Stimulated activated CD4-positive, alpha-beta T cell treated with anti-CD3 and anti-CD28 coated beads, Interleukin-4, amount 100 ng/mL, for 24 hours (primary cell): ENCODE measurements around the gene DESI1.
A peak's percentile ranks its signal among the peaks of the same experiment; 100 is the strongest.
"Not testable (repeated sequence)": the region's sequence is repeated elsewhere in the genome, so short reads cannot be mapped to it uniquely, and the experiment has no call there.

Experiments
- DNase-seq: peaks from one replicate; pipeline ENCODE4 v3.0.0-alpha.2; 2020

DESI1 gene

DNA sequence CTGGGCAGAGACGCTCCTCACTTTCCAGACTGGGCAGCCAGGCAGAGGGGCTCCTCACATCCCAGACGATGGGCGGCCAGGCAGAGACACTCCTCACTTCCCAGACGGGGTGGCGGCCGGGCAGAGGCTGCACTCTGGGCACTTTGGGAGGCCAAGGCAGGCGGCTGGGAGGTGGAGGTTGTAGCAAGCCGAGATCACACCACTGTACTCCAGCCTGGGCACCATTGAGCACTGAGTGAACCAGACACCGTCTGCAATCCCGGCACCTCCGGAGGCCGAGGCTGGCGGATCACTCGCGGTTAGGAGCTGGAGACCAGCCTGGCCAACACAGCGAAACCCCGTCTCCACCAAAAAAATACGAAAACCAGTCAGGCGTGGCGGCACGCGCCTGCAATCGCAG is 10.8 kb upstream of the DESI1 start:
- not testable (repeated sequence) for DNase-seq

DNA sequence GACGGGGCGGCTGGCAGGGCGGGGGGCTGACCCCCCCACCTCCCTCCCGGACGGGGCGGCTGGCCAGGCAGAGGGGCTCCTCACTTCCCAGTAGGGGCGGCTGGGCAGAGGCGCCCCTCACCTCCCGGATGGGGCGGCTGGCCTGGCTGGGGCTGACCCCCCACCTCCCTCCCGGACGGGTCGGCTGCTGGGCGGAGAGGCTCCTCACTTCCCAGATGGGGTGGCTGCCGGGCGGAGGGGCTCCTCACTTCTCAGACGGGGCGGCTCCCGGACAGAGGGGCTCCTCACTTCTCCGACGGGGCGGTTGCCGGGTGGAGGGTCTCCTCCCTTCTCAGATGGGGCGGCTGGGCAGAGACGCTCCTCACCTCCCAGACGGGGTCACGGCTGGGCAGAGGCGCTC is 10.3 kb upstream of the DESI1 start:
- DNase-seq: not testable (repeated sequence)

DNA sequence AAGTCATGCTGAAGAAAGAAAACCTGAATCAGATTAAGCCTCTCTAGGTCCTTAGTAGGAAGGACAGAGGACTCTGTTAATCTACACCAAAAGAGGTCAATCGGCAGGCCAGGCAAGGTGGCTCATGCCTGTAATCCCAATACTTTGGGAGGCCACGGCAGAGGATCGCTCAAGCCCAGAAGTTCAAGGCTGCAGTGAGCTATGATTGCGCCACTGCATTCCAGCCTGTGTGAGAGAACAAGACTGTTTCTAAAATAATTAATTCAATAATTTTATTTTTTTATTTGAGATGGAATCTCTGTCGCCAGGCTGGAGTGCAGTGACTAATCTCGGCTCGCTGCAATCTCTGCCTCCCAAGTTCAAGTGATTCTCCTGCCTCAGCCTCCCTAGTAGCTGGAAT is 4.7 kb upstream of the DESI1 start:
- no peak for DNase-seq

DNA sequence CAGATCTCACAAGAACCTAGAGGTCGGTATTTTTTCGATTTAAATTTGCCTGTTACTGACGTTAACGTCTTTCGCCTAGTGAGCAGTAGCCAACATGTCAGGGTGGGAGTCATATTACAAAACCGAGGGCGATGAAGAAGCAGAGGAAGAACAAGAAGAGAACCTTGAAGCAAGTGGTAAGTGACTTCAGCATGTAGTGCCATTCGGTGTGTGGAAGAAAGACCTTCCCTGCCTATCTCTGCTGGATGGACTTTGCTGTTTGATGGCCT is 1.0 kb upstream of the DESI1 start:
- no peak for DNase-seq

DNA sequence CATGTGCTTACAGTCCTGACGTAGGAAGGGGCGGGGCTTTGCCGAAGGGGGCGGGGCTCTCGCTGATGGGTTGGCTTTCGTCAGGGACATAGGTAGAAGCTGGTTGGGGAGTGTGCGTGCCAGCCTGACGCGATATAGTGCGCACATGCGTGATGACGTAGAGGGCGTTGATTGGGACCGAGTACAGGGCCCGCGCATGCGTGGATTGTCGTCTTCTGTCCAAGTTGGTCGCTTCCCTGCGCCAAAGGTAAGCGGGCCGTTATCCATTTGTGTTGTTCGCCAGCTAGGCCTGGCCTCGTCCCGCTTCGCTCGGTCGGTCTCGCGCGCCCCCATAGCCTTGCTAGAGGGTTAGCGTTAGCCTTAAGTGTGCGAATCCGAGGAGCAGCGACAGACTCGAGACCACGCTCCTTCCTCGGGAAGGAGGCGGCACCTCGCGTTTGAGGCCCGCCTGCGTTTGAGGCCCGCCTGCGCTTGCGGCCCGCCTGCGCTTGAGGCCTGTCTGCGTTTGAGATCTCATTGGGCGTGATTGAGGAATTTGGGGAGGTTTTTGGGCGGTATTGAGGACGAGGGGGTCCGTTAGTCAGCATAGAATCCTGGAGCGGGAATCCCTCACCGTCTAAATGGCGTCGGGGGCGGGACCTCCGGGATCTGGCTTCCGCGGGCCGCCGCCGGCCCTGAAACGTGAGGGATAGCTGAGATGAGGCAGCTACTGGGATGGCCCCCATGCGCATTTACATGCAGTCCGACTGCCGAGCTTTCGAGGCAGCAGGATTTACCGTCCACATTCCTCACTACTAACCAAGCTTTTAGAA is 462 bp upstream of the DESI1 start, which contains the start of gene XRCC6:
XRCC6 (plus strand) TSS at position 197 of the 812 bp plus-strand sequence. CDS start 710 bp downstream, outside the sequence.
- peak; percentile 100 for DNase-seq

DNA sequence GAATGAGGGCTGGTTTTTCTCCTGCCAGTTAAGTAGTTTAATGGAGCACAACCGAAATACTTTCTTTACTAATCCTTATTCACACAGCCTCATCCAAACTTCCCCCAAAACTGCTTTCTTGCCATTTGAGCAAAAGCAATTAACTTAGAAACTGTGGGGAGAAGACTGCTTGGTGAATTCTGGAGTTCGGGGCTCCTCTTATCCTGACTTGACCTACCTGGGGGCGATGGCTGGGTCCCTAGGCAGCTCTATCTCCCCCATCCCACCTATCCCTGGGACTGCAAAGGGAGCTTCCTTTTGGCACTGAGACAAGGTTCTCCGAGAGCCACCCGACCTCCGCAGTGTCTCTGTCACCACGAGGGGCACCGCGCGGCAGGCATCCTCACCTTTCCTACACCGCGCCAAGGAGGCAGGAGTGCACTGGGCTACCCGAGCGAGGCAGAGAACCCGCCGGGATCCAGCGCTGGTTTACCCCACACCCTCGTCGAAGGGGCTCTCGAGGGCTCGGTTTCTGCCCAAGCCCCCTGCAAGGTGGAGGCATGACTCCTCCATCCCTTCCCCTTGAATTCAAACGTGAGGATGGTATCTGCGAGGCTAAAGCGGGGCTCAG is 759 bp downstream of the DESI1 start:
- DNase-seq: peak; percentile 60

DNA sequence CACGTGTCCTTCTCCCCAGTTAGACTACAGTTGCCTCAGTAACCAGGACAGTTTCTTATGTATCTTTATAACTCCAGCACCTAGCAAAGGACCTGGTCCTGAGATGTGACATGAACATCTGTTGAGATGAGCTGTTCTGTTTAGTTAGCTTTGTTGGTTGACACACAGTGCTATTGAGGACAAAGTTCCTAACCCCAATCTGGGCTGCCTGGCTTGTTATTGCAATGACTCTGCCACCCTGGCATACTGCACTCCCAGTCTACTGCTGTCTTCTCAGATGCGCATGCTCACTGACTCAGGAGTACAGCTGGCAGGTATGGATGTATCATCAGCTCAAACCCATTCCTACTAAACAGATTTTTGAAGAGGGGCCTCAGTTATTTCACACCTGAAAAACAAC is 7.4 kb downstream of the DESI1 start:
- no peak for DNase-seq

DNA sequence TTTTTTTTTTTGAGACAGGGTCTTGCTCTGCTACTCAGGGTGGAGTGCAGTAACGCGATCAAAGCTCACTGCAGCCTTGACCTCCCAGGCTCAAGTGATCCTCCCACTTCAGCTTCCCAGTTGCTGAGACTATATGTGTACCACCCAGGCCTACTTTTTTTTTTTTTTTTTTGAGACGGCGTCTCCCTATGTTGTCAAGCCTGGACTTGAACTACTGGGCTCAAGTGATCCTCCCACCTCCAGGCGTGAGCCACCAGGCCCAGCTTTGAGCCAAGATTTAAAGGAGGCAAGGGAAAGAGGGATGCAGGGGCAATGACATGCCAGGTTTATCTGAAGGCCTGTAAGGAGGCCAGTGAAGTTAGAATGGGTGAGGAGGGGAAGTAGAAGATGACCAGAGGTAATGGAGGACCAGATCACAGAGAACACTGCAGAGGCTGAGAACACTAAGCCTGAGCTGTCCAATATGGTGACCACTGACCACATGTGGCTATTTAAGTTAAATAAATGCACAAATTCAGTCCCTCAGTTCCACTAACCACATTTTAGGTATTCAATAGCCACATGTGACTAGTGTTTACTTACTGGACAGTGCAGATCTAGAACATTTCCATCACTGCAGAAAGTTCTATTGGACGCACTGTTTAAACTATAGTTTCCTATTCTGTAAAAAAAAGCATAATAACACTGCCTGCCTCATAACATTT is 8.1 kb downstream of the DESI1 start:
- DNase-seq: no peak

DNA sequence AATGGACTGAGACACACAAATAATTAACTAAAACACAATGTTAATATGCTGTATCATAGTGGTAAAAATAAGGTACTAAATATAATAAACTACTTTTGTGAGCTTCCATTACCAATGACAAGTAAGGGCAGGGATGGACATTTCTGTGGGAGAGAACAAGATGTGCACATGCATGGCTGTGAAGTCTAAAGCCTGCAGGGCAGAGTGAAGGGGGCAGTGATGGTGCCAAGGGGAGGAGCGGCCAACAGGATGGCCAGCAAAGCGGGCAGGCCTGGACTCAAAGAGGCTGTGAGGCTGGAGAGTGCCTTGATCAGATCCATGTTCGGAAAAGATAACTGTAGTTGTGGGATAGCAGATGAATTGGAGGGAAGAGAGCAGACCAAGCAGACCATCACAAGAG is 12.5 kb downstream of the DESI1 start:
- no peak for DNase-seq

DNA sequence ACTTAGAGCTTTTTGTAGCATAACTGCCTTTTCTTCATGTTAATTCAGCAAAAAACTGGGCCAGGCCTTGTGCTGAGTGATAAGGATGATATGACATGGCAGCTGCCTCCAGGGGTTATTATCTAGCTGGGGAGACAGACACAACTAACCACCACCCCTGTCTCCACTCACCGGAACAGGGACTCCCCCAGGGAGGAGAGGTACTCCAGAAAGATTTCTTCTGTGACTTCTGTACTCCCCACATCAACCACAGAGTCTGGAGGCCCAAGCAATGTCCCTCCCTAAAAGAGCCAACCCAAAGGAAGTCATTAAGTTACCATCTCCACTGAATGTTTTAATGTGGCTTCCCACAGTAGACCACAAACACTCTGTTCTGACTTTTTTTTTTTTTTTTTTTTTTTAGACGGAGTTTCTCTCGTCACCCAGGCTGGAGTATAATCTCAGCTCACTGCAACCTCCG is 16.9 kb downstream of the DESI1 start:
- peak; percentile 68 for DNase-seq

DNA sequence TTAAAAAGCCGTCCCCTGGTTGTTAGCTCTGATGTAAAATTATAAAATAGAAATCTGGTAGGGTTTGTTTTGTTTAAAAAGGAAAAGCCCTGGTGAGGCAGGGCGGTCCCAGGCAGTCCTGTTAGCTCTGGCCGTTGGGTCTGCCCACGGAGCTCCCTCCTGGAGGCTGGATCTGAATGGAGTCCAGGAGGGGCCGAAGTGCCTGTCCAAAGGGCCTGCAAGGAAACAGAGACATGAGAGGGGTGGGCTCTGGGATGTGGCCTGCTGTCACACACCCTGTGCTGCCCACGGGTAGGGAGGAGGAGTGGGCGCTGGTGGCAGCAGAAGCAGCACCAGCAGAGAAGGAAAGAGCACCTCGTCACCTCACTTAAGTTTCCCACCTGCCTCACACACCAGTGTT is 19.9 kb downstream of the DESI1 start:
- DNase-seq: no peak

DNA sequence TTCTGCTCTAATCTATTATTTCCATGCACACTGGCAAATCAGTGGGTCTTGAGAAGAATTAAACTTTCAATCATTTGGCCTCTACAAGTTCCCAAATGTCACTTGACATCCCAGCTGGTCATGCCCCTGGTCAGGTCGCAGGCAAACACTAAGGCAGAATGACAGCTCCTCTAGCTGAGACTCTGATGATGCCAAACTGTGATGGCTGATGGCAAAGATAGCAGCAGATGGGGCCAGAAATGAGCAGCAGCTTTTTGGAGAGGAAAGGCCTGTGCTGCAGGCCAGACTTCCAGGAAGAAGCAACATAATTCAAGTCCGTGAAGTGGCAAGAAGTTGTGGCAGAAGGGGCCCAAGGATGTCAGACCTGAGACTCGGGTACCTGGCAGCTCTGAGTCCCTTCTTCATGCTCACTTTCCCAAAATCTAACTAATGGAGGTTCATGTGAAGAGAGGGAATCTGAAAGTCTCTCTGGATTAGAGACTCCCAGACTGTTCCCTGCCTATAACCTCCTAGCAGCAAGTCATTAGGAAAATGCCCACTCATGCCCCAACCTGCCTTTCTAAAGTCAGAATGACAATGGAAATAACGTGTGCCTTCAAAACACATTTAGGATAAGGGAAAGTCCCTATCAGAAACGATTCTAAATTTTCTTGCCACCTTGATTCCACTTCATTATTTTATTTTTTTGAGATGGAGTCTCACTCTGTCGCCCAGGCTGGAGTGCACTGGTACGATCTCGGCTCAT is 21.8 kb downstream of the DESI1 start:
- DNase-seq: no peak

DNA sequence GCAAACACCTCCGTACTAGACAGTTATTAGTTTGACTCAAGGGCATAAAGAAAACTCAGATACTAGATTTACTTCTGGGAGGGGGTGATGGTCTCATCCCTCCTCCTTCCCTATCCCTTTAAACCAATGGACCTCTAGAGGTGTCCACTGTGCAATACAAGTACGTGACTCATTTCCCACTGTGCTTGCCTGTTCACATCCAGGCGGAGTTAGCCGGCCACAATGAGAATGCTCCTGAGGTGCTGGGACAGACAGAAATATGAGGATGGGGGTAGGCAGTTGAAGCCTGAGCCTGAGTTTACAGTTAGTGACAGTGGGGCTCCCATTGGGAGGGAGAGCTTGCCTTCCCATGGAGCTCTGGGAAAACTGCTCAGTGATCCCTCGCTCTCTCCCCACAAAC is 22.8 kb downstream of the DESI1 start:
- no peak for DNase-seq

DNA sequence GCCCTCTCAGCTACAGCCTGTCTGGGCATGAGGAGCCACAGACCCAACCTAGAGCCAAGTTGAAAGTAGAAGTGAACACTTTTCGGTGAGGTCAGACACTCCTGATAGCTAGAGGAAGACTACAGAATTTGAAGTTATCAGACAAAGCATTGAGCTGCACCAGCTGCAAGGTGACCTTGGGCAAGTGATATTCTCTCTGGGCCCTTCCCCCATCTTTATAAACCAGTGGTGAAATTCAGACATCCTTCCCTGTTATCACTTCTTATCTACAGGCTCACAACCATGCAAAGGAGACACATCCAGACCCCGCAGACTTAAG is 23.2 kb downstream of the DESI1 start:
- no peak for DNase-seq

DNA sequence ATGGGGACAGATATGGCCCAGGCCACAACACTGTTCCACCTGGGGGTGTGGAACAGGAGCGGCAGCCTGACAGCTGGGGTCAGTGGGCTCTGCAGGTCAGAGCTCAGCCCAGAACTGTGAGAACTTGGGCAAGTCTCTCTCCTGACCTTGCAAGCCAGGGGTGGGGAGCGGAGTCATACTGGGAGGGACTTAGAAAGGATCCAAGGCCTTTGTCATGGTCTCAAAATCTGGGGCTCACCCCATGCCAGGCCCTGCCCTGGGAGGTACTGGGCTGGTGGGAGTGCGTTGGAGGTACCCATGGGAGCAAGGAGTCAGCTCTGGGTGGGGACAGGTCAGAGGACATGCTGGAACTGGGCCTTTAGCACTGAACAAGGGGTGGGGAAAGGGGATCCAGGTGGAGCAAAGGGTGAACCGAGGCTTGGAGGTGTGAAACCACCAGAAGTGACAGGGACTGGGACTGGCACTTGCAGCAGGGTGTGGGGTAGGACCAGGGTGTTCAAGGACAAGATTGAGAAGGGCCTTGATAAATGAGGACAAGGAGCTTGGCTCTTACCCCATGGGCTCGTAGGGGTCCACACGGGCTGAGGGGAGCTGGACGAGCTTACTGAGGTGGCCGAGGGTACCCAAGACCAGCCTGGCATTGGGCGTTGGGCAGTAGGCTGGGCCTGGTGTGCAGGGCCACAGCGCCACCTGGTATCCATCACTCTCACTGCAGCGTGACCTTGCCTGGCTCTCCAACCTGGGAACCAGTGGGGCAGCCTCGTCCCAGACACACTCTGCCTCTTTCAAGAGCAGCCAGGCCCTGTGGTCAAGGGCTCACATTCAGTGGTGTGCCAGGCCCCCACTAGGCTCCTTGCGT is 23.8 kb downstream of the DESI1 start:
- DNase-seq: peak; percentile 29

DNA sequence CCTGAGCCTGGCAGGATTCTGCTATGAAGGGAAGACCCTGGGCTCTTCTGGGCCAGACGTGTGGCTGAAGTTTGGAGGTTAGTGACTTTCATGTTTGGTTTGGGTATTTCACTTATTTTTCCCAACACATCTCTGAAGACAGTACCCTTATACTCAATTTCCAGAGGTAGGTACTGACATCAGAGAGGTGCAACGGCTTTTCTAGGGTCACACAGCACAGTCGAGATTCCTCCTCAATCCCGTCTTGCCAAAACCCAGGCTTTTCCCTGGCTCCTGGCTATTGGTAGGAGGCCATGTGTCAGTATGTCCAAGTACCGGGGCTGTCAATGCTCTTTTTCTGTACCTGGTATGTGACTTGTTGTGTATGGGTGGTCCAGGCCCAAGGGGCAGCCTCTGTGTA is 25.1 kb downstream of the DESI1 start:
- no peak for DNase-seq

DNA sequence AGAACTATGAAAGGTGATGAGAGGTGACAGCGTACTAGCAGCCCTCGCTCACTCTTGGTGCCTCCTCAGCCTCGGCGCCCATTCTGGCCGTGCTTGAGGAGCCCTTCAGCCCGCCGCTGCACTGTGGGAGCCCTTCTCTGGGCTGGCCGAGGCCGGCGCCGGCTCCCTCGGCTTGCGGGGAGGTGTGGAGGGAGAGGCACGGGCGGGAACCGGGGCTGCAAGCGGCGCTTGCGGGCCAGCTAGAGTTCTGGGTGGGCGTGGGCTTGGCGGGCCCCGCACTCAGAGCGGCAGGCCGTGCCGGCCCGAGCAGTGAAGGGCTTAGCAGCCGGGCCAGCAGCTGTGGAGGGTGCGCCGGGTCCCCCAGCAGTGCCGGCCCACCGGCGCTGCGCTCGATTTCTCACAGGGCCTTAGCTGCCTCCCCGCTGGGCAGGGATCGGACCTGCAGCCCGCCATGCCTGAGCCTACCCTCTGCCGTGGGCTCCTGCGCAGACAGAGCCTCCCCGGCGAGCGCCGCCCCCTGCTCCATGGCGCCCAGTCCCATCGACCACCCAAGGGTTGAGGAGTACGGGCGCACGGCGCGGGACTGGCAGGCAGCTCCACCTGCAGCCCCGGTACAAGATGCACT is 27.4 kb downstream of the DESI1 start:
- DNase-seq: not testable (repeated sequence)

DNA sequence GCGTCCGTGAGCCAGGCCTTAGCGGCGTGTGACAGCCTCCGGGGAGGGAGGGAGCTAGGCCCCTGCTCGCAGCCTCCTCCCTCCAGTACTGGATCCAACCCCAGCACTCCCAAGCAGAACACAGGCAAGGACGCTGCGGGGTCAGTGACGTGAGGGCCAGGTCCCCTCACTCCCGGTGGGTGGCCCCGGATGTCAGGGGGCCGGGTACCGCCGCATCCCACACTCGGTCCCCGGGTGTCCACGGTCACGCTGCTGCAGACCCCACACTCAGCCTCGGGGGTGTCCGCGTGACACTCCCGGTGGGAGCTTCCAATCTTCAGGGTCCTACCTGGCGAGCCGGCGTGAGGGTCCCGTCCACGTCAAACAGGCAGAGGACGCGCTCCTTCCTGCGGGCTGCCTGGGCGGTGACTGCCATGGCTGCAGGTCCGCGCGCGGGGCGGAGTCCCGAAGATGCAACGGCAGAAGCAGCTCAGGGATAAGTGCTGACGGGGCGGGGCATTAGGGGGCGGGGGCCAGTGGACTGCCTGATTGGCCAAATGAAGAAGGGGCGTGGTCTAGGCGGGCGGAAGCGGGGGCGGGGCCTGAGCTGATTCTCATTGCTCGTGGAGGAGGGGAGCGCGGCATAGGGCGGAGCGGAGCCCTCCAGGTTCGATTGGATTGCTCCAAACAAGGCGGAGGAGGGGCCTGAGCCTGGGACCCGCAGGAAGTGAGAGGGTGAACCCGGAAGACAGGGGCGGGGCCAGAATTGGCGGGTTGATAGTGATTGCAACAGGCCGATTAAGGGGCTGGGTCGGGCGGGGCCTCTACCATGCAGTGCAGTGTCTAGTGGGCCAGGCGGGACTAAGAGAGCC is 31.2 kb downstream of the DESI1 start, which contains the start of gene PMM1:
PMM1 (minus strand) TSS at position 450 of the 851 bp plus-strand sequence; CDS start at position 415, 35 bp downstream.
- peak; percentile 100 for DNase-seq

DNA sequence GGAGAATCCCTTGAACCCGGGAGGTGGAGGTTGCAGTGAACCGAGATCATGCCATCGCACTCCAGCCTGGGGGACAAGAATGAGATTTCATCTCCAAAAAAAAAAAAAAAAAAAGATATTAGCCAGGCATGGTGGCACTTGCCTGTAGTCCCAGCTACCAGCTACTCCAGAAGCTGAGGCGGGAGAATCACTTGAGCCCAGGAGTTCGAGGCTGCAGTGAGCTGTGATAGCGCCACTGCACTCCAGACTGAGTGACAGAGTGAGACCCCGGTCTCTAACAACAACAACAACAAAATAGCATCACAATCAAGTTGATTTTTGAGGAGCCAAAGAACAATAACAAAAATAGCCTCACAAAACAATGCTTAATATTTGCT is 33.5 kb downstream of the DESI1 start:
- DNase-seq: no peak

DNA sequence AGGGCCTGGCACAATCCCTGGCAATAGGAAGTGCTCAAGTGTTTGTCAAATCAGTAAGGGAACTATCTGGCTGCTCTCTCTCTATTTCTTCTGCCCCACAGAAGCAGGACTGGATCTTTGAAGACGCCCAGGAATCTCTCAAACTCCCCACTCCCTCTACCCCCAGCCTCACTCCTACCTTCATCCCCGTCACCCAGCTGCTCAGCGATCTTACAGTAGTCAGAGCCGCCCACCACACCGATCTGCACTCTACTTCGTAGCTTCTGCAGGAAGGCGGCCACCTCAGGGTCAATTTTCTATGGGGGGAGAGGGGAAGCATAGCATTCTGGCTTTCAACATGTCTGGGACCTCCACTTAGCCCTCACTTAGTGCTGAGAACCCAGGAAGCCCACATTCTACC is 34.9 kb downstream of the DESI1 start:
- no peak for DNase-seq

DNA sequence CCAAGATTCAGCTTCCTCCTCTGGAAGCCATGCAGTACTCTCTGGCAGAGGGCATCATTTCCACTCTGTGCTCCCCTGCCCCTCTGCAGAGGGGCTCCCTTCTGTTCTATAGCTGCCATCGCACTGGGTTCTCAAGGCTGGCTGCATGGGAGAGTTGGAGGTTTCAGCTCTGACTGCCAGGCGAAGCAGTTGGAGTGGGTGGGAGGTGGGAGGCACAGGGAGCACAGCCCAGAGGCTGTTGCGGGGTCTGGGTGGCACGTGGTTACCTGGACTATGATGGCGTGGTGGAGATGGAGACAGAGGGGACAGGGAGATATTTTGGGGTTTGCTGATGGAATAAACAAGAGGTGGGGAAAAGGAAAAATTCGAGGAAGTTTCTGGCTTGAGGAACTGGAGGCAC is 36.0 kb downstream of the DESI1 start:
- DNase-seq: no peak
